GM12801 (cell line): ENCODE measurements around the gene ARHGAP19.

Experiments used
- TF ChIP-seq, protein P1 (sequence below): IDR thresholded peaks from one replicate; pipeline ENCODE4 v1.5.1; 2011; ENCODE audit warnings: control low read depth; ENCODE audit not compliant: insufficient read length; ENCODE audit errors: extremely low read depth

The ARHGAP19 gene

DNA sequence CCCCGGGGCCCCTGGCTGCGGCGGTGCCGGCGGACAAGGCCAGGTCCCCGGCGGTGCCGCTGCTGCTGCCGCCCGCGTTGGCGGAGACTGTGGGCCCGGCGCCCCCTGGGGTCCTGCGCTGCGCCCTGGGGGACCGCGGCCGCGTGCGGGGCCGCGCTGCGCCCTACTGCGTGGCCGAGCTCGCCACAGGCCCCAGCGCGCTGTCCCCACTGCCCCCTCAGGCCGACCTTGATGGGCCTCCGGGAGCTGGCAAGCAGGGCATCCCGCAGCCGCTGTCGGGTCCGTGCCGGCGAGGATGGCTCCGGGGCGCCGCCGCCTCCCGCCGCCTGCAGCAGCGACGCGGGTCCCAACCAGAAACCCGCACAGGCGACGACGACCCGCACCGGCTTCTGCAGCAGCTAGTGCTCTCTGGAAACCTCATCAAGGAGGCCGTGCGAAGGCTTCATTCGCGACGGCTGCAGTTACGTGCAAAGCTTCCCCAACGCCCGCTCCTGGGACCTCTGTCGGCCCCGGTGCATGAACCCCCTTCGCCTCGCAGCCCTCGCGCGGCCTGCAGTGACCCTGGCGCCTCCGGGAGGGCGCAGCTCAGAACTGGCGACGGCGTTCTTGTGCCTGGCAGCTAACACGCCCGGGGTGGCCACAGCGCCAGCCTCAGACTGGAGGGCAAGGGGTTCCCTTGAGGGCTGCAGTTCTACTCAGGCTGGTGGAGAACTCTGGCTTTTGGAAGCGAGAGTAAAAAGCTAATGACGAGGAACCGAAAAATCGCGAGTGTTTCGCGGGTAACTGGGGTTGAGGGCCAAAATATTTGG, 27.4 kb upstream of the ARHGAP19 start:
- TF ChIP-seq, protein P1, sequence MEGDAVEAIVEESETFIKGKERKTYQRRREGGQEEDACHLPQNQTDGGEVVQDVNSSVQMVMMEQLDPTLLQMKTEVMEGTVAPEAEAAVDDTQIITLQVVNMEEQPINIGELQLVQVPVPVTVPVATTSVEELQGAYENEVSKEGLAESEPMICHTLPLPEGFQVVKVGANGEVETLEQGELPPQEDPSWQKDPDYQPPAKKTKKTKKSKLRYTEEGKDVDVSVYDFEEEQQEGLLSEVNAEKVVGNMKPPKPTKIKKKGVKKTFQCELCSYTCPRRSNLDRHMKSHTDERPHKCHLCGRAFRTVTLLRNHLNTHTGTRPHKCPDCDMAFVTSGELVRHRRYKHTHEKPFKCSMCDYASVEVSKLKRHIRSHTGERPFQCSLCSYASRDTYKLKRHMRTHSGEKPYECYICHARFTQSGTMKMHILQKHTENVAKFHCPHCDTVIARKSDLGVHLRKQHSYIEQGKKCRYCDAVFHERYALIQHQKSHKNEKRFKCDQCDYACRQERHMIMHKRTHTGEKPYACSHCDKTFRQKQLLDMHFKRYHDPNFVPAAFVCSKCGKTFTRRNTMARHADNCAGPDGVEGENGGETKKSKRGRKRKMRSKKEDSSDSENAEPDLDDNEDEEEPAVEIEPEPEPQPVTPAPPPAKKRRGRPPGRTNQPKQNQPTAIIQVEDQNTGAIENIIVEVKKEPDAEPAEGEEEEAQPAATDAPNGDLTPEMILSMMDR, result no peak

DNA sequence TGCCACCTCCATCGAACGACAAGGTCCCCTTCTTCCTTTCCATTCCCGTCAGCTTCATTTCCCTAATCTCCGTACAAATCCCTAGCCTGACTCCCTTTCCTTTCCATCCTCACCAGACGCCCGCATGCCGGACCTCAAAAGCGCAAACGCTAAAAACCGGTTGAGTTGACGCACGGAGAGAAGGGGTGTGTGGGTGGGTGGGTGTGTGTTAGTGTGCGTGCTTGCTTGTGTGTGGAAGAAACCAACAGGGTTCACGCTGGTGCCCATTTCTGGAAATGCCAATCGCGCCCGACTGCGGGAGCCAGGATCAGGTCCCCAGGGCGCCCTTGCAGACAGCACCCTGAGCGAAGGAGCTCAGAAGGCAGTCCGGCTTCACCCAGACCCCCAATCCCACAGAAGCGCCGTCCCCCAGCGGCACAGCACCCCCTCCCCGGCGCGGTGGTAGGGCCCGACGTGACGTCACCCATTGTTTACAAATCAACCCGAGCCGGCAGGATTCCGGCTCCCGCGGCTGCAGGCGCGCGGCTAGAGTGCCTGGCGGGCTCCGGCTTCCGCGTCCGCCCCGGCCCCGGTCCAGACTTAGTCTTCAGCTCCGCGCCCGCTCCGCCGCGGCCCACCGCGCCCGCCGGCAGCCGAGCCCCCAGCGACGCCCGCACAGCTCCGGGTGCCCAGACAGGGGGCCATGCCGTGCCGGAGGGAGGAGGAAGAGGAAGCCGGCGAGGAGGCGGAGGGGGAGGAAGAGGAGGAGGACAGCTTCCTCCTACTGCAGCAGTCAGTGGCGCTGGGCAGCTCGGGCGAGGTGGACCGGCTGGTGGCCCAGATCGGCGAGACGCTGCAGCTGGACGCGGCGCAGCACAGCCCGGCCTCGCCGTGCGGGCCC, 26.6 kb upstream of the ARHGAP19 start, which contains the start of gene FRAT1:
Gene FRAT1 (plus strand): TSS at position 500 of the 880 bp plus-strand sequence. CDS start 183 bp downstream, at position 683.
- TF ChIP-seq, protein P1, result no peak

- TF ChIP-seq, protein P1, result no peak
Measured at GRCh38 chr10:97314671-97315070, 22.2 kb upstream of the ARHGAP19 start.

DNA sequence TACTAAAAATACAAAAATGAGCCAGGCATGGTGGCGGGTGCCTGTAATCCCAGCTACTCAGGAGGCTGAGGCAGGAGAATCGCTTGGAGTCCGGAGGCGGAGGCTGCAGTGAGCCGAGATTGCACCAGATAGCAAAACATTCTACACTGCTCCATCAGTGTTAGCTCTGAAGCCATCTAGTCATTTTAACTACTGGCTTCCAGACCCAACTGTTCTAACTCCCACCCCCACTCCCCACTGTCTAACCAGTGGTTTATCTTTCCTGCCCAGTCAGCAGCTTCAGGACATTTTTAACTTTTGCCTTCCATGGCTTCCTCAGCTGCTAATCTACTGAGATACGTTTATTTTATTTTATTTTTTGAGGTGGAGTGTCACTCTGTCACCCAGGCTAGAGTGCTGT, 20.5 kb upstream of the ARHGAP19 start:
- TF ChIP-seq, protein P1, result no peak

GRCh38 chr10:97311111-97311626, 18.7 kb upstream of the ARHGAP19 start:
- TF ChIP-seq, protein P1, result no peak

GRCh38 chr10:97307866-97308780, 15.7 kb upstream of the ARHGAP19 start:
- TF ChIP-seq, protein P1, result no peak
